Mucosa of descending colon (tissue), 3 donors: ENCODE data around the gene MAGI1. TPM values are rescaled to one million over a fixed set of nuclear protein-coding genes. Genes with fewer than 3 reads are reported as not detected.

ENCODE experiments used
- ATAC-seq: fragments of 200-7000 bp; cut with Tn5 transposase; one replicate; pipeline ENCODE4 v1.9.1; 2020; ENCODE audit warnings: mild to moderate bottlenecking, moderate library complexity
- DNase-seq, 3 donors: peaks; one replicate each; pipeline ENCODE4 v3.0.0-alpha.2; 2020
- H3K36me3 ChIP-seq: fragments of 200-600 bp; one replicate; pipeline ENCODE4 v1.8.0; 2021; ENCODE audit warnings: low read depth, mild to moderate bottlenecking
- H3K4me1 ChIP-seq: fragments of 200-600 bp; one replicate; pipeline ENCODE4 v1.8.0; 2021; ENCODE audit warnings: low read depth, mild to moderate bottlenecking
- H3K4me3 ChIP-seq: fragments of 200-600 bp; one replicate; pipeline ENCODE4 v1.8.0; 2021; ENCODE audit warnings: mild to moderate bottlenecking
- H3K9me3 ChIP-seq: fragments of 200-600 bp; one replicate; pipeline ENCODE4 v1.8.0; 2021; ENCODE audit warnings: mild to moderate bottlenecking
- CTCF ChIP-seq: fragments of 200-600 bp; IDR thresholded peaks from one replicate; pipeline ENCODE4 v1.8.0; 2022; ENCODE audit warnings: antibody characterized with exemption, mild to moderate bottlenecking
- intact Hi-C, 2 donors: fragments of 100-400 bp; cut with DNase I in 1 of 2; cut with micrococcal nuclease in 1 of 2; formaldehyde crosslinking; loops; one replicate each; pipeline versions ENCODE4 v1.11.0 to v1.11.1; 2022; cut with DNase I, micrococcal nuclease
- total RNA-seq, 3 donors: library from RNA; stranded (reverse); fragmentation: NEBNext Ultra II Directional in 2 of 3; extraction: Animal tissue kit (Norgen Biotek cat#: 25700) in 2 of 3; gene quantifications; one replicate each; pipeline versions ENCODE4 v1.2.1 to v1.2.4, GENCODE V29; 2021 to 2023
- donor health status: DM: no; HTN: no; CAD: no; lungs with moderate emphysema.
- donor health status: DM: no; HTN: no; CAD: no.
- donor health status: DM: no; HTN: yes; CAD: no.

MAGI1 gene
- total RNA-seq, 3 donors from 2014 or later = 41.9 to 59.6 (median 45.6) TPM

GRCh38 chr3:65816208-65816607 lies 222.5 kb downstream of the MAGI1 start:
- ATAC-seq (no peak), DNase-seq (no peak)
- Histone ChIP-seq H3K4me1 (no peaks in the 10 kb centered on the region), H3K9me3 (no peaks in the 10 kb centered on the region), H3K4me3 (no peak overlapping the region), H3K36me3 (no peaks in the 10 kb centered on the region)
- intact Hi-C loops = no loop called here
- TF ChIP-seq CTCF = no peak

GRCh38 chr3:65814845-65815578 lies 223.7 kb downstream of the MAGI1 start:
- H3K9me3 ChIP-seq = no peaks in the 10 kb centered on the region
- DNase-seq = no peak
- no peak for TF ChIP-seq CTCF
- H3K4me1 ChIP-seq = no peaks in the 10 kb centered on the region
- H3K4me3 ChIP-seq = no peak overlapping the region
- ATAC-seq = no peak
- intact Hi-C loops = no loop called here
- H3K36me3 ChIP-seq = no peaks in the 10 kb centered on the region

GRCh38 chr3:65811892-65812291 lies 226.8 kb downstream of the MAGI1 start:
- no peak overlapping the region for H3K4me3 ChIP-seq
- no peaks in the 10 kb centered on the region for H3K4me1 ChIP-seq
- no peaks in the 10 kb centered on the region for H3K36me3 ChIP-seq
- TF ChIP-seq CTCF = no peak
- ATAC-seq = no peak
- no peak for DNase-seq
- intact Hi-C loops = no loop called here
- H3K9me3 ChIP-seq = no peaks in the 10 kb centered on the region

- TF ChIP-seq CTCF = no peak
- no peak for DNase-seq
These were observed 227.5 kb downstream of the MAGI1 start for GRCh38 chr3:65811086-65811761.

GRCh38 chr3:65810302-65810701 lies 228.4 kb downstream of the MAGI1 start:
- intact Hi-C loops = no loop called here
- no peak for TF ChIP-seq CTCF
- no peaks in the 10 kb centered on the region for H3K9me3 ChIP-seq
- H3K4me3 ChIP-seq = no peak overlapping the region
- H3K4me1 ChIP-seq = no peaks in the 10 kb centered on the region
- no peak for ATAC-seq
- DNase-seq = no peak
- no peaks in the 10 kb centered on the region for H3K36me3 ChIP-seq

More at GRCh38 chr3:65811086-65811761, 227.5 kb downstream of the MAGI1 start:
- no peak overlapping the region for H3K4me3 ChIP-seq
- H3K9me3 ChIP-seq = no peaks in the 10 kb centered on the region
- H3K36me3 ChIP-seq = no peaks in the 10 kb centered on the region
- H3K4me1 ChIP-seq = no peaks in the 10 kb centered on the region
- intact Hi-C loops = no loop called here
- no peak for ATAC-seq
